Measurements from ENCODE around the gene RPS6KB2.
"Not testable (repeated sequence)": the region's sequence is repeated elsewhere in the genome, so short reads cannot be mapped to it uniquely, and the experiment has no call there.

The RPS6KB2 gene

GRCh38 chr11:67466962-67467771 lies 38.9 kb downstream of the RPS6KB2 start:
- no peak for DNase-seq (ENCODE audit: low read depth in 2 of 2)

- DNase-seq (ENCODE audit: low read depth in 2 of 2) = no peak
These were observed 39.8 kb downstream of the RPS6KB2 start for GRCh38 chr11:67468056-67468455.

- no peak for DNase-seq (ENCODE audit: low read depth in 2 of 2)
These were observed 40.1 kb downstream of the RPS6KB2 start for GRCh38 chr11:67468456-67468758.

GRCh38 chr11:67468759-67469507 lies 40.6 kb downstream of the RPS6KB2 start, which contains the start of gene TMEM134:
Gene TMEM134 (minus strand): TSS chr11:67469251. CDS start chr11:67469192, 59 bp downstream.
- DNase-seq (ENCODE audit: low read depth in 2 of 2) = peak; percentile 77 to 79

GRCh38 chr11:67469508-67469811 lies 41.2 kb downstream of the RPS6KB2 start:
- DNase-seq (ENCODE audit: low read depth in 2 of 2) = no peak

GRCh38 chr11:67470337-67471002 lies 42.2 kb downstream of the RPS6KB2 start:
- no peak for DNase-seq (ENCODE audit: low read depth in 2 of 2)

- DNase-seq (ENCODE audit: low read depth in 2 of 2) = no peak
These were observed 44.6 kb downstream of the RPS6KB2 start for GRCh38 chr11:67472882-67473281.

- DNase-seq (ENCODE audit: low read depth in 2 of 2) = not testable (repeated sequence)
These were observed 48.4 kb downstream of the RPS6KB2 start for GRCh38 chr11:67476692-67477091.

- DNase-seq (ENCODE audit: low read depth in 2 of 2) = not testable (repeated sequence)
These were observed 49.2 kb downstream of the RPS6KB2 start for GRCh38 chr11:67477344-67478050.

GRCh38 chr11:67482275-67482826 lies 54.1 kb downstream of the RPS6KB2 start:
- no peak for DNase-seq (ENCODE audit: low read depth in 2 of 2)

GRCh38 chr11:67482827-67483798 lies 54.8 kb downstream of the RPS6KB2 start, which contains the start of gene AIP:
Gene AIP (plus strand): TSS chr11:67483026. CDS start chr11:67483159, 133 bp downstream.
- peak; percentile 96 for DNase-seq (ENCODE audit: low read depth in 2 of 2)

GRCh38 chr11:67483831-67484665 lies 55.8 kb downstream of the RPS6KB2 start:
- DNase-seq (ENCODE audit: low read depth in 2 of 2) = no peak

GRCh38 chr11:67484847-67485311 lies 56.6 kb downstream of the RPS6KB2 start:
- no peak for DNase-seq (ENCODE audit: low read depth in 2 of 2)
